Esophagus muscularis mucosa (tissue), 4 donors: ENCODE results near the gene PPP2R5C.
A peak's percentile ranks its signal among the peaks of the same experiment; 100 is the strongest.

ENCODE experiments used
- CTCF ChIP-seq, 3 experiments: fragments of 200-600 bp in 2 of 3; fragments of 450-650 bp in 1 of 3; sonication (generic) in 2 of 3; IDR thresholded peaks; one replicate each; pipeline ENCODE4 v1.5.1; 2017 to 2019; ENCODE audit warnings: antibody characterized with exemption in 3 of 3, mild to moderate bottlenecking in 2 of 3, moderate library complexity in 1 of 3
- EP300 ChIP-seq: sonication (generic); formaldehyde crosslinking; IDR thresholded peaks from one replicate; pipeline ENCODE4 v1.6.1; 2017; ENCODE audit warnings: antibody characterized with exemption
- POLR2A ChIP-seq: fragments of 450-650 bp; IDR thresholded peaks from one replicate; pipeline ENCODE4 v1.6.1; 2017; ENCODE audit warnings: antibody characterized with exemption, moderate library complexity, mild to moderate bottlenecking, low read depth
- POLR2AphosphoS5 ChIP-seq, 2 donors: sonication (generic); formaldehyde crosslinking; IDR thresholded peaks; one replicate each; pipeline ENCODE4 v1.6.1; 2017; ENCODE audit warnings: antibody characterized with exemption in 2 of 2

DNA sequence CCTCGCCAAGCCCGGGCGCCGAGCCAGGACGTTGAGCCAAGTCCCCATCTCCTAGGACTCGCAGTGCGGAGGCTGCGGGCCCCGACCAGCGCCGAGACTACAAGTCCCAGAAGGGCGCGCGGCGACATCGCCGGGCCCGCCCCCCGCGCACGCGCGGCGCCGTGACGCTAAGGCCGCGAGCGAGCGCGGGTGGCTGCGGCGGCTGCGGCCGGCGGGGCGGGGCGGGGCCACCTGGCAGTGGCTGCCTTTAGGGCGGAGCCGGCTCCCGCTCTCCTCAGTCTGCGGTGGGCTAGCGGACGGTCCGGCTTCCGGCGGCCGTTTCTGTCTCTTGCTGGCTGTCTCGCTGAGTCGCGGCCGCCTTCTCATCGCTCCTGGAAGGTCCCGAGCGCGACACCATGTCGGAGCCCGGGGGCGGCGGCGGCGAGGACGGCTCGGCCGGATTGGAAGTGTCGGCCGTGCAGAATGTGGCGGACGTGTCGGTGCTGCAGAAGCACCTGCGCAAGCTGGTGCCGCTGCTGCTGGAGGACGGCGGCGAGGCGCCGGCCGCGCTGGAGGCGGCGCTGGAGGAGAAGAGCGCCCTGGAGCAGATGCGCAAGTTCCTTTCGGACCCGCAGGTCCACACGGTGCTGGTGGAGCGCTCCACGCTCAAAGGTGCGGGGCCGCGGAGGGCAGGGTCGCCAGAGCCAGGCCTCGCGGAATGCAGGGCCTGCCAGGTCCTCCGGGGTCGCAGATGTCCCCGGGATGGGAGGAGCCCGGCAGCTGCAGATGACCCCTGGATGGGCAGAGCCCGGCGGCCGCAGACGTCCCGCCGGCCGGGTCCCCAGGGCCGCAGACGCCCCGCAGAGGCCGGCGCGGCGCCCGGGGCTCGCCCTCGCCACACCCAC is 203.0 kb downstream of the PPP2R5C start, which contains the start of gene DYNC1H1:
- TF ChIP-seq POLR2AphosphoS5 (IDR thresholded peaks at IDR 0.05), result peak; percentile 97 to 99
- TF ChIP-seq CTCF (IDR thresholded peaks at IDR 0.05), result no peak
- TF ChIP-seq EP300, result no peak
- TF ChIP-seq POLR2A, result peak; percentile 97
